ENCODE measurements around the gene KPNA5.

DNA sequence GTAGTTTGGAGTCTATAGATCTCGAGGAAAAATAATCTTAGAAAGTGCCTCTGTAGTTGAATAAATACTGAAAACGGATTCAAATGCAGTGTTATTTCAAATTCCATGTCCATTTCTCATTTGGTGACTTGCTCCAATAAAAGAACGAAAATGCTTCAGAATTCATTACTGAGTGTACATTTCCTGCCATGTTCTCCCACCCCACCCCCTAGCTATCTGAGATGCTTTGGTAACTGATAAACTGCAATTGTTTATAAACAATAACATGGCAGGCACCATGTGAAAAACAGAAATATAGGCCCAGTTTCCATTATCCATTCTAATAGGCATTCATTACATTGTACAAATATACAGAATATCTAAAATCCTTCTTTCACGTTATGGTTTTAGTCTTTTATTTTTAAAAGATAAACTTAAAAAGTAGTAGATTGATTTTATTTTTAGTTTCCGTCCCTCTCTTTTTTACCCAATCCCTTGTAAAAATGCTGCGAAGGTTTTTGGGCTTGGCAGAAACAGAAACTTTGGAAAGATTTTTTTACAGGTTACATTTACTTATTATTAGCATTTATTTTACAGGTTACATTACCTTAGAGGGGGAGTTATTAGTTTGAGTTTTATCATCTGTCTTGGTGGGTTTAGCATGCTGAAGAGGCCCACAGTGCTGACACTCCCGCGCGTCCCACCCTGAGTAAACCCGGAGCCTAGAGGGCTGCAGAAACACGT, 83.1 kb downstream of the KPNA5 start:
- TF ChIP-seq, protein P1, sequence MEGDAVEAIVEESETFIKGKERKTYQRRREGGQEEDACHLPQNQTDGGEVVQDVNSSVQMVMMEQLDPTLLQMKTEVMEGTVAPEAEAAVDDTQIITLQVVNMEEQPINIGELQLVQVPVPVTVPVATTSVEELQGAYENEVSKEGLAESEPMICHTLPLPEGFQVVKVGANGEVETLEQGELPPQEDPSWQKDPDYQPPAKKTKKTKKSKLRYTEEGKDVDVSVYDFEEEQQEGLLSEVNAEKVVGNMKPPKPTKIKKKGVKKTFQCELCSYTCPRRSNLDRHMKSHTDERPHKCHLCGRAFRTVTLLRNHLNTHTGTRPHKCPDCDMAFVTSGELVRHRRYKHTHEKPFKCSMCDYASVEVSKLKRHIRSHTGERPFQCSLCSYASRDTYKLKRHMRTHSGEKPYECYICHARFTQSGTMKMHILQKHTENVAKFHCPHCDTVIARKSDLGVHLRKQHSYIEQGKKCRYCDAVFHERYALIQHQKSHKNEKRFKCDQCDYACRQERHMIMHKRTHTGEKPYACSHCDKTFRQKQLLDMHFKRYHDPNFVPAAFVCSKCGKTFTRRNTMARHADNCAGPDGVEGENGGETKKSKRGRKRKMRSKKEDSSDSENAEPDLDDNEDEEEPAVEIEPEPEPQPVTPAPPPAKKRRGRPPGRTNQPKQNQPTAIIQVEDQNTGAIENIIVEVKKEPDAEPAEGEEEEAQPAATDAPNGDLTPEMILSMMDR (IDR thresholded peaks at IDR 0.05; ENCODE audit: control extremely low read depth in 1 of 3, insufficient read depth in 1 of 3, low read depth in 1 of 3, low read length in 3 of 3): no peak
- TF ChIP-seq JUND (IDR thresholded peaks at IDR 0.05; ENCODE audit: low read length) (no peak), BACH1 (IDR thresholded peaks at IDR 0.05; ENCODE audit: low read length) (no peak), RAD21 (IDR thresholded peaks at IDR 0.05 in 1 of 2, conservative IDR thresholded peaks at IDR 0.05 in 1 of 2; ENCODE audit: low read depth in 2 of 2, low read length in 2 of 2) (no peak), TBP (IDR thresholded peaks at IDR 0.05; ENCODE audit: low read depth, low read length) (no peak), POLR2AphosphoS5 (IDR thresholded peaks at IDR 0.05; ENCODE audit: low read depth, low read length) (no peak), JUN (IDR thresholded peaks at IDR 0.05; ENCODE audit: low read depth, low read length) (no peak), POLR2A (IDR thresholded peaks at IDR 0.05; ENCODE audit: control extremely low read depth in 1 of 2, low read depth in 2 of 2, low read length in 2 of 2) (no peak), CBX5 (IDR thresholded peaks at IDR 0.05; ENCODE audit: low read depth, low read length) (no peak), ZNF274 (IDR thresholded peaks at IDR 0.05; ENCODE audit: borderline replicate concordance, extremely low read depth, low read length) (no peak)
- TF ChIP-seq, protein P2, sequence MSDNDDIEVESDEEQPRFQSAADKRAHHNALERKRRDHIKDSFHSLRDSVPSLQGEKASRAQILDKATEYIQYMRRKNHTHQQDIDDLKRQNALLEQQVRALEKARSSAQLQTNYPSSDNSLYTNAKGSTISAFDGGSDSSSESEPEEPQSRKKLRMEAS (IDR thresholded peaks at IDR 0.05): no peak
- TF ChIP-seq, protein P3, sequence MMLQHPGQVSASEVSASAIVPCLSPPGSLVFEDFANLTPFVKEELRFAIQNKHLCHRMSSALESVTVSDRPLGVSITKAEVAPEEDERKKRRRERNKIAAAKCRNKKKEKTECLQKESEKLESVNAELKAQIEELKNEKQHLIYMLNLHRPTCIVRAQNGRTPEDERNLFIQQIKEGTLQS (IDR thresholded peaks at IDR 0.05; ENCODE audit: insufficient read depth, low read depth, low read length): no peak
